ENCODE data around the gene RAPH1. TPM values are rescaled to one million over a fixed set of nuclear protein-coding genes. Genes with fewer than 3 reads are reported as not detected.

The RAPH1 gene, protein sequence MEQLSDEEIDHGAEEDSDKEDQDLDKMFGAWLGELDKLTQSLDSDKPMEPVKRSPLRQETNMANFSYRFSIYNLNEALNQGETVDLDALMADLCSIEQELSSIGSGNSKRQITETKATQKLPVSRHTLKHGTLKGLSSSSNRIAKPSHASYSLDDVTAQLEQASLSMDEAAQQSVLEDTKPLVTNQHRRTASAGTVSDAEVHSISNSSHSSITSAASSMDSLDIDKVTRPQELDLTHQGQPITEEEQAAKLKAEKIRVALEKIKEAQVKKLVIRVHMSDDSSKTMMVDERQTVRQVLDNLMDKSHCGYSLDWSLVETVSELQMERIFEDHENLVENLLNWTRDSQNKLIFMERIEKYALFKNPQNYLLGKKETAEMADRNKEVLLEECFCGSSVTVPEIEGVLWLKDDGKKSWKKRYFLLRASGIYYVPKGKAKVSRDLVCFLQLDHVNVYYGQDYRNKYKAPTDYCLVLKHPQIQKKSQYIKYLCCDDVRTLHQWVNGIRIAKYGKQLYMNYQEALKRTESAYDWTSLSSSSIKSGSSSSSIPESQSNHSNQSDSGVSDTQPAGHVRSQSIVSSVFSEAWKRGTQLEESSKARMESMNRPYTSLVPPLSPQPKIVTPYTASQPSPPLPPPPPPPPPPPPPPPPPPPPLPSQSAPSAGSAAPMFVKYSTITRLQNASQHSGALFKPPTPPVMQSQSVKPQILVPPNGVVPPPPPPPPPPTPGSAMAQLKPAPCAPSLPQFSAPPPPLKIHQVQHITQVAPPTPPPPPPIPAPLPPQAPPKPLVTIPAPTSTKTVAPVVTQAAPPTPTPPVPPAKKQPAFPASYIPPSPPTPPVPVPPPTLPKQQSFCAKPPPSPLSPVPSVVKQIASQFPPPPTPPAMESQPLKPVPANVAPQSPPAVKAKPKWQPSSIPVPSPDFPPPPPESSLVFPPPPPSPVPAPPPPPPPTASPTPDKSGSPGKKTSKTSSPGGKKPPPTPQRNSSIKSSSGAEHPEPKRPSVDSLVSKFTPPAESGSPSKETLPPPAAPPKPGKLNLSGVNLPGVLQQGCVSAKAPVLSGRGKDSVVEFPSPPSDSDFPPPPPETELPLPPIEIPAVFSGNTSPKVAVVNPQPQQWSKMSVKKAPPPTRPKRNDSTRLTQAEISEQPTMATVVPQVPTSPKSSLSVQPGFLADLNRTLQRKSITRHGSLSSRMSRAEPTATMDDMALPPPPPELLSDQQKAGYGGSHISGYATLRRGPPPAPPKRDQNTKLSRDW
- total RNA-seq (2022; extraction: Qiagen RNA extraction; ENCODE audit: low read depth): 5.6 to 6.8 TPM (median 6.4 TPM) in 5 replicates

DNA sequence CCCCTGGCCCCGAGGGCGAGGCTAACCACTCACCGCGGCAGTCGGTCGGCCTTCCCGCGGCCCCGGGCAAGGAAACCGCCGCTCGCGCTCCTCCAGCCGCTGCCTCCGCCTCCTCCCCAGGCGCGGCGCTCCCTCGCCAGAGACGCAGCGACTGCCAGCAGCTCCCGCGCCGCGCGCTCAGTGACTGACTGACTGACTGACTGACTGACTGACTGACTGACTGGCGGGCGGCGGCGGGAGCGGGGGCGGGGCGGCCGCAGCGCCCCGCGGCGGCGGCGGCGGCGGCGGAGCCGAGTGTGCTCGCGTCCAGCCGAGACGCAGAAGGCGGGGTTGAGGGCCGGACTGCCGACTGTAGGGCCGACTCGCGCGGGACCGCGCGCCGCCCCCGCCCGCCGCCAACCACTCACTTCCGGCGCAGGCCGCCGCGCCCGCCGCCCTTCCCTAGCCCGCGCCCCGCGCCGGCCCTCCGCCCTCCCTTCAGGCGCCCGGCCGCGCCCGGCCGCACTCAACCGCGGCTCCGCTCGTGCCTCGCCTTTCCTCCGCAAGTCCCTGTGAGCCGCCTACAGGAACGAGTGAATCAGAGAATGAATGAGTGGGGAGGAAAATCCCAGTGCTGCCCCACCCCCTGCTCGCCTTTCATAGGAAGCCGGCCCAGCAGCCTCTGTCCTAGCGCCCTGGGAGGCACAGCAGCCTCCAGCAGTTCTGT is at the start of gene RAPH1:
Gene RAPH1 (minus strand): TSS at position 224 of the 706 bp plus-strand sequence. CDS start 39,948 bp downstream, outside the sequence.

Other genes with a start within 250 kb of the RAPH1 start
- gene ABI2, start 206.9 kb downstream of the RAPH1 start, total RNA-seq (2022; extraction: Qiagen RNA extraction; ENCODE audit: low read depth): 50.1 to 74.7 TPM (median 63.4 TPM) in 5 replicates
- gene CD28, start 171.3 kb upstream of the RAPH1 start, total RNA-seq (2022; extraction: Qiagen RNA extraction; ENCODE audit: low read depth): not detected in 5 replicates